ENCODE results near the gene SIGLEC11. TPM values are rescaled to one million over a fixed set of nuclear protein-coding genes. Genes with fewer than 3 reads are reported as not detected.

The SIGLEC11 gene
- total RNA-seq, 1 donor from 2014 or later = not detected

DNA sequence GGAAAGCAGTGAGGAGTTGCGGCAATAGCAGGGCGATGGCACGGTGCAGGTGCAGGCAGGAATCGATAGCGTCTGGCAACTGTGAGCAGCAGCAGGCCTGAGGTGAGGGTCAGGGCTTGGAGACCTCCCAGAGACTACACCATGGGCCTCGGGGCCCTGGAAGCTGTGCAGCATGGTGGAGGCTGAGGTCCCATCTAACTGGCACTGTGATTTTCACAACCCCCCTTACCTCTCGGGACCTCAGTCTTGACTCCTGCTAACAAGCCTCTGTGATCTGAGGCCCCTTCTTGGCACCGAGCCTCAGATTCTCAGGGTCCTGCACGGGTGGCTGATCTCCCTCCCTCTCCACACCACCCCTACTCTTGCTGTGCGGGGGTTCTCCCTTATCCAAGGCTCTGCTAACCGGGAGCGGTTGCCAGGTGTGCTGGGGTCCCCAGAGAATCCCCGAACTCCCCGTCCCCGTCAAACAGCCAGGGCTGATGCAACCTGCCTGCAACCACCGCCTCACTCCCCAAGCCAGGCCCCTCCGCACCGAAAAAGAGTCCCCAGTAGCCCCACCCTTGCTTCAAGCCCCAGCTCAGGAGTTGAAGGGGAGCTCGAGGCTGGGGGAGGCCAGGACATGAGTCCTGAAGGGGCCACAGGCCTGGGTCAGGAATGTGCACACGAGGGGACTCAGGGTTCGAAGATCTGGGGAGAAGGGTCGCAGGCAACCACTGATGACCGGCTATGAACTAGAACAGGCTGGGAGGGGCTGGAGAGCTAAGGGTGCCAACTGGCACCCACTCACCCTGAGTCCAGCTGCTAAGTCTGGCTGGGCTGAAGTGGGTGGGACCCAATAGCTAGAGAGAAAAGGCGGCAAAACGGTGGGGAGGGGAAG is 36.7 kb downstream of the SIGLEC11 start:
- Histone ChIP-seq H3K4me3 (ENCODE audit: low read depth, low read length) (no peak overlapping the region), H3K27me3 (ENCODE audit: control insufficient read depth, insufficient read depth, low read length) (no peaks in the 10 kb centered on the region), H3K36me3 (ENCODE audit: control insufficient read depth, insufficient read depth, low read length) (peaks cover 25% of the 10 kb centered on the region)
- TF ChIP-seq, protein P1, sequence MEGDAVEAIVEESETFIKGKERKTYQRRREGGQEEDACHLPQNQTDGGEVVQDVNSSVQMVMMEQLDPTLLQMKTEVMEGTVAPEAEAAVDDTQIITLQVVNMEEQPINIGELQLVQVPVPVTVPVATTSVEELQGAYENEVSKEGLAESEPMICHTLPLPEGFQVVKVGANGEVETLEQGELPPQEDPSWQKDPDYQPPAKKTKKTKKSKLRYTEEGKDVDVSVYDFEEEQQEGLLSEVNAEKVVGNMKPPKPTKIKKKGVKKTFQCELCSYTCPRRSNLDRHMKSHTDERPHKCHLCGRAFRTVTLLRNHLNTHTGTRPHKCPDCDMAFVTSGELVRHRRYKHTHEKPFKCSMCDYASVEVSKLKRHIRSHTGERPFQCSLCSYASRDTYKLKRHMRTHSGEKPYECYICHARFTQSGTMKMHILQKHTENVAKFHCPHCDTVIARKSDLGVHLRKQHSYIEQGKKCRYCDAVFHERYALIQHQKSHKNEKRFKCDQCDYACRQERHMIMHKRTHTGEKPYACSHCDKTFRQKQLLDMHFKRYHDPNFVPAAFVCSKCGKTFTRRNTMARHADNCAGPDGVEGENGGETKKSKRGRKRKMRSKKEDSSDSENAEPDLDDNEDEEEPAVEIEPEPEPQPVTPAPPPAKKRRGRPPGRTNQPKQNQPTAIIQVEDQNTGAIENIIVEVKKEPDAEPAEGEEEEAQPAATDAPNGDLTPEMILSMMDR (IDR thresholded peaks at IDR 0.05; ENCODE audit: insufficient read depth, low read length, severe bottlenecking) = no peak
- FAIRE-seq (no peak), DNase-seq (ENCODE audit: low read depth) (no peak)

DNA sequence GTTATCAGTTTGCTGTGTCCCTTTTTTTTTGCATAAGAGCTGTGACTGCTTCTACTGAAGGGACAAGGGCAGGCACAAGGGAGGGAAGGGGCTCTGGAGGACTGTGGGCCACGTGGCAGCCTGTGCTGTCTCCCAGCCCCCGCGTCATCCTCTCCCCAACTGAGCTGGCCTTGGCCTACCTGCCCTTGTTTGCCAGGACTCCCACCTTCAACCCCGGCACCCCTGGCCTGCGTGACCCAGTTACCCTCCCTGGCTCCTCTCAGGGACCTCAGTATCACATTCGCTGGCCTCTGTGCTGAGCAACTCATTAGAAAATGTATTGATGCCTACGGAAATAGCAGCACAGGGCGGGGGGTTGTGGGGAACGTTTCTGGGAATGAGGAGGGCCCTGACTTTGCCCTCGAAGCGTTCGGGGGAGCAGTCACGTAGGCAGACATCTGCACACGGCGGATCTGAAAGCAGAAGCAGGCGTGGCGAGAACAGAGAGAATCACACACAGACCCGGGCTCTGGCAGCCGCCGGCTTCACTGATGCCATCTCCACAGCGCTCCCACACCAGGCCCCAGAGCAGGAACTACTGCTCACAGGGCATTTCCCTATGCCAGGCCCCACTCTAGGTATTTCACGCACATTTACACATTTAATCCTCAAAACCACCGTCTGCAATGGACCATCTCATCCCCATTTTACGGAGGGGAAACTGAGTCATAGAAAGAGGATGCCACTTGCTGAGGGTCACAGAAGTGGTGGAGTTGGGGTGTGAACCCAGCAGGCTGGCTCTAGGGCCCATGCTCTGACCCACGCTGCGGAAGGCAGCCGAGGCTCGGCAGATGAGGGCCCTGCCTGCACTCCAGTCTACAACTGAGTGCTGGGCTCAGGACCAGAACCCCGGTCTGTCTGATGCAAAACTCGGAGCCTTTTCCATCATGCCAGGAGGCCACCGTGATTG is 37.6 kb downstream of the SIGLEC11 start:
- no peak for DNase-seq (ENCODE audit: low read depth)
- Histone ChIP-seq H3K36me3 (ENCODE audit: control insufficient read depth, insufficient read depth, low read length) (peaks cover 26% of the 10 kb centered on the region), H3K4me3 (ENCODE audit: low read depth, low read length) (no peak overlapping the region), H3K27me3 (ENCODE audit: control insufficient read depth, insufficient read depth, low read length) (no peaks in the 10 kb centered on the region)
- FAIRE-seq = no peak
- TF ChIP-seq, protein P1 (IDR thresholded peaks at IDR 0.05; ENCODE audit: insufficient read depth, low read length, severe bottlenecking) = no peak

DNA sequence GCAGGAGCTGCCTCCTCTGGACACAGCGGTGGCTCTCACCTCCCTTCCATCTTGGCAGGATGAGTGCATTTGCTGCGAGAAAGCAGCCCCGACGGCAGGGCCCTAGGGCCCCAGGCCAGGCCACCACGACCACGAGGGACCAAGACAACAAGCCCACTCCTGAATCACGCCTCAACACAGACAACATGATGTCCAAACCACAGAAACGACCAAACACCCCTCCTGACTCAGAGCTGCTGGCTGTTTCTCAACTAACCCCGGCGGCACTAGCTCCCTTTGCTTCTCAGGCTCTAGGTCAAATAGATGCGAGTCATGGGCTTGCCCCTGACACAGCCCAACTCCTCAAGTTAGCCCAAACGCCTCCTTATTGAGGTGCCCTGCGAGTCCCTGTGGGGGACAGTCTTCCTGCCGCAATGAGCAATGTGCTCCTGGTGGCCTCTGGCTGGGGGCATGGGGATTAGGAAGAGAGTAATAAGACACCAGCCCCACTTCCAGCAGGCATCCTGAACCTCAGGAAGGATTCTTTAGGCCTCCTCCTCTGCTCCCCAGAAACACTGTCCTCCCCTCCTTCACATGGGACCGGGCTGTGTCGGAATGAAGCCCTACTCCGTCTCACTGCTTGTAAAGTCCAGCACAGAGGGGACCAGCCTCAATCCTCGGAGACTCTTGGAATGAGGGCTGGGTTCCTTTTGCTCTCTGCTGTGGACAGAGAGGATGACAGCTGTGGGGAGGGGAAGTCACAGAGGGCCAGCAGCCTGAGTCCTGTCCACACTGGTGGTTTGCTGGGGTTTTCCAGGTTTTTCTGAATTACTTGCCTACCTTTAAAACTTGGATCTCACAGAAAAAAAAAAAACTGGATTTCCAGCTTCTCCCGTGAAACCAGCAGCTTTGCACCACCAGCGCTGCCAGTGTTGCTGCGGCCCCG is 38.8 kb downstream of the SIGLEC11 start:
- Histone ChIP-seq H3K27me3 (ENCODE audit: control insufficient read depth, insufficient read depth, low read length) (no peaks in the 10 kb centered on the region), H3K36me3 (ENCODE audit: control insufficient read depth, insufficient read depth, low read length) (peaks cover 21% of the 10 kb centered on the region), H3K4me3 (ENCODE audit: low read depth, low read length) (no peak overlapping the region)
- DNase-seq (ENCODE audit: low read depth) = peak; percentile 53
- no peak for FAIRE-seq
- TF ChIP-seq, protein P1 (IDR thresholded peaks at IDR 0.05; ENCODE audit: insufficient read depth, low read length, severe bottlenecking) = no peak

DNA sequence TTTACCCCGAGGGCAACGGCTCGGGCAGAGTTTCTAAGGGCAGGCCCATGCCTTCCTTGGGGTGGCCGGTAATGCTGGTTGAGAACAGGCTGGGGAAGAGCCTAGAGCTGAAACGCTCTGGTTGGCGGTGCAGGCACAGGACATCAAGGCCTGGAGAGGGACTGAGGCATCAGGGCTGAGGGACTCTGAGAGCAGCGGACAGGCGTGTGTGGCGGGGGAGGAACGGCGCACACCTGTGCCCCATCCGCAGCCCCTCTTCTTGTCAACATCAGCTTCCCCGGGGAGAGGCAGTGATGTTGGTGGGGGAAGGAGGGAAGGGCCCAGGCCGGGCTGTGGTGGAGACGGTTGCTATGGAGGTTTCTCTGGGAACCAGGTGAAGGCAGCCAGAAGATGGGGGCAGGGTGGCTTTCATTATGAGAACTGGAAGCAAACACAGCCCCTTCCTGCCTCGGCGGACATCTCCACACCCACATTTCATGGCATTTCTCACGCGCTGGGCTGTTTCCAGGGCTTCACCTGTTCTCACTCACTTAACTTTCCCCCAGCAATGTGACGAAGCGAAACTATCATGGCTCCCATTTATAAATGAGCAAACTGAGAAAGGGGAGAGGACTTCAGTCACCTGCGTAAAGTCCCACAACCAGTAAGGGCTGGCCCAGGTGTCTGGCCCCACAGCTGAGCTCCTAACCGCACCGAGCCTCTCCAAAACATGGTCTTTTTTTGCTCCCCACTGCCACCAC is 40.2 kb downstream of the SIGLEC11 start:
- no peak for FAIRE-seq
- no peak overlapping the region for H3K4me3 ChIP-seq (ENCODE audit: low read depth, low read length)
- H3K27me3 ChIP-seq (ENCODE audit: control insufficient read depth, insufficient read depth, low read length) = no peaks in the 10 kb centered on the region
- no peak for DNase-seq (ENCODE audit: low read depth)
- TF ChIP-seq, protein P1 (IDR thresholded peaks at IDR 0.05; ENCODE audit: insufficient read depth, low read length, severe bottlenecking) = no peak
- H3K36me3 ChIP-seq (ENCODE audit: control insufficient read depth, insufficient read depth, low read length) = peaks cover 19% of the 10 kb centered on the region

DNA sequence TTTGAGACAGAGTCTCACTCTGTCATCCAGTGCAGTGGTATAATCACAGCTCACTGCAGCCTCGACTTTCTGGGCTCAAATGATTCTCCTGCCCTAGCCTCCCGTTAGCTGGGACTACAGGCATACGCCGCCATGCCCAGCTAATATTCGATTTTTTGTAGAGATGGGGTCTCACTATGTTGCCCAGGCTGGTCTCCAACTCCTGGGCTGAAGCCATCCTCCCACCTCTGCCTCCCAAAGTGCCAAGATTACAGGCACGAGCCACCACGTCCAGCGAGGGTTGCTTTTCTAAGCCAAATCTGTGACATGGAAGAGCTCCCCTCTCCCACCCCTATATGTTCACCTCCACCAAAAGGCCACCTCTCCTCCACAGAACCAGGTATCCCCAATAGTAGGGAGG is 42.9 kb downstream of the SIGLEC11 start:
- FAIRE-seq = no peak

More for the DNA sequence above, 42.9 kb downstream of the SIGLEC11 start:
- Histone ChIP-seq H3K36me3 (ENCODE audit: control insufficient read depth, insufficient read depth, low read length) (peaks cover 19% of the 10 kb centered on the region), H3K4me3 (ENCODE audit: low read depth, low read length) (no peak overlapping the region), H3K27me3 (ENCODE audit: control insufficient read depth, insufficient read depth, low read length) (no peaks in the 10 kb centered on the region)
- no peak for DNase-seq (ENCODE audit: low read depth)
- TF ChIP-seq, protein P1 (IDR thresholded peaks at IDR 0.05; ENCODE audit: insufficient read depth, low read length, severe bottlenecking) = no peak
